NCI-H187 treated with DMSO at 0.1 percent for 48 hours (cell line): ENCODE results near the gene EML6.

Experiments used
- DNase-seq: peaks from one replicate; lab custom pipeline; 2025; lab: John Stamatoyannopoulos, UW

EML6 gene

GRCh38 chr2:54757500-54757899 is 34.0 kb downstream of the EML6 start:
- no peak for DNase-seq

GRCh38 chr2:54758951-54759350 is 35.5 kb downstream of the EML6 start:
- no peak for DNase-seq

- no peak for DNase-seq
Observed at GRCh38 chr2:54760310-54760709, 36.8 kb downstream of the EML6 start.

GRCh38 chr2:54763636-54764291 is 40.3 kb downstream of the EML6 start:
- no peak for DNase-seq

GRCh38 chr2:54767921-54768320 is 44.5 kb downstream of the EML6 start:
- DNase-seq = no peak

GRCh38 chr2:54768772-54769428 is 45.4 kb downstream of the EML6 start:
- no peak for DNase-seq

- no peak for DNase-seq
Observed at GRCh38 chr2:54770211-54770610, 46.7 kb downstream of the EML6 start.

GRCh38 chr2:54770676-54771075 is 47.2 kb downstream of the EML6 start:
- no peak for DNase-seq

GRCh38 chr2:54771166-54771885 is 47.9 kb downstream of the EML6 start:
- DNase-seq = no peak

GRCh38 chr2:54772110-54772509 is 48.6 kb downstream of the EML6 start:
- DNase-seq = no peak

- DNase-seq = no peak
Observed at GRCh38 chr2:54772531-54772930, 49.1 kb downstream of the EML6 start.

- no peak for DNase-seq
Observed at GRCh38 chr2:54773233-54773632, 49.8 kb downstream of the EML6 start.

- no peak for DNase-seq
Observed at GRCh38 chr2:54773838-54774237, 50.4 kb downstream of the EML6 start.

- no peak for DNase-seq
Observed at GRCh38 chr2:54775710-54776109, 52.2 kb downstream of the EML6 start.

GRCh38 chr2:54776494-54776893 is 53.0 kb downstream of the EML6 start:
- DNase-seq = no peak

- DNase-seq = no peak
Observed at GRCh38 chr2:54783349-54783748, 59.9 kb downstream of the EML6 start.

- no peak for DNase-seq
Observed at GRCh38 chr2:54787270-54787669, 63.8 kb downstream of the EML6 start.

GRCh38 chr2:54787755-54788366 is 64.4 kb downstream of the EML6 start:
- DNase-seq = no peak

- no peak for DNase-seq
Observed at GRCh38 chr2:54789878-54790277, 66.4 kb downstream of the EML6 start.

GRCh38 chr2:54791831-54792230 is 68.4 kb downstream of the EML6 start:
- no peak for DNase-seq

GRCh38 chr2:54797307-54797706 is 73.8 kb downstream of the EML6 start:
- DNase-seq = no peak

GRCh38 chr2:54801352-54801751 is 77.9 kb downstream of the EML6 start:
- no peak for DNase-seq
